NCI-H774 (cell line): ENCODE data around the gene ABCB8.

Experiments used
- DNase-seq: peaks from one replicate; lab custom pipeline; 2025; lab: John Stamatoyannopoulos, UW

ABCB8 gene

DNA sequence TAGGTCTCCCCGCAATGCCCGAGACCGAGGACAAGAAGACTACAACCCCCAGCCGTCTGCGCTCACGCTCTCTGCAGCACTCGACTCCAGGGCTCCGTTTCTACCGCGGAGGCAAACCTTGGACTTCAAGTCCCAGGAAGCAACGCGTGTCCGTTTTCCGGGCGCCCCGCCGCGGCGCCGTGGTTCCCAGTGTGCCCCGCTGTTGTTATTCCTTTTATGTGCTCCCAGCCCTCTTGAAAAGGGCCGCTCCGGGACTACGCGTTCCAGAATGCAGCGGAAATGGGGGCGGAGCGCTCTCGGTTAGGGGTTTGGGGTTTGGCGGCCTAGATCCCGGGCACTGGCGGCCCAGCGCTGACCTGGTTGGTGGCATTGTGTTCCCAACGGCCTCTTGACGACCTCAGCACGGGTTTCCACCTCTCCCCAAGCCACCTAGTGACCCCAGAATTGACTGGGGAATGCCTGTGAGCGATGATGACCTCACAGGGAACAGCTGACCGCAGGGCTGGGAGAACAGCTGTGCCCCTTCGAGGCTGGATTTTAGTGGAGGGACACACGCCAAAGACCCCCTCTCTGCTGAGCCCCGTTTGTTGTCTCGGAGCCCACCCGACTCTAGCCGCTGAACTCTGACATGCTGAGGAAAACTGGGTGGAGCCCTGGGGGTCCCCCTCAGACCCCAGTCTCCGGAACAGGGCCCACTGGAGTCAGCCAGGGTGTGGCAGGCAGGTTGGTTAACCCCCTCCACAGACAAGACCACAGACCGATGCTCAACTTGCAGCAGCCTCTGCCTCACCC, 29.9 kb downstream of the ABCB8 start:
- peak; percentile 99 for DNase-seq

DNA sequence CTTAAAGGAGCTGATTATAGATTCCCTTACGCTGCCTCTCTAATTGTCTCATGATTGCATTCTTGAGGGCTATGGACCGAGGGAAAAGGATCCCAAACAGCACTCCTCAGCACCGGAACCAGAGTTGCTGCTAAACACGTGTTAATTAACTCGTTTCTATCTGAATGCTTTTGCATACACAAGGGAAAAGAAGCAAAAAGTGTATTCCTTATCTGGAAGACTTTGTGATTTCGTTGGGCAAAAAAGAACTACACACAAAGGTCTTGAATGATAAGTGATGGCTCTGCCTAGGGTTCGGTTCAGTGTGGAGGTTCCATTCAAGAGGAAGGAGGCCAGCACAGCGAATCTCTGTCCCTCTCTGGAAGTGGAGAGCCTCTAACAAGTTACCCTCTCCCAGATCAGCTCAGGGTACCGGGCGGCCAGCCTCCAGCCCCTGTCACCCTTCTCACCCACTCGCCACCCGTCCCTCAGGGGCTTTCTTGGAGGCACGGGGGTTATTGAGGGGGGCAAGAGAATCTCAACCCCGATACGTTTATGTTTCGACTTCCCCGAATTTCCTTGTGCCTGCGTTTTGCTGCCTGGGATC, 30.6 kb downstream of the ABCB8 start:
- no peak for DNase-seq

DNA sequence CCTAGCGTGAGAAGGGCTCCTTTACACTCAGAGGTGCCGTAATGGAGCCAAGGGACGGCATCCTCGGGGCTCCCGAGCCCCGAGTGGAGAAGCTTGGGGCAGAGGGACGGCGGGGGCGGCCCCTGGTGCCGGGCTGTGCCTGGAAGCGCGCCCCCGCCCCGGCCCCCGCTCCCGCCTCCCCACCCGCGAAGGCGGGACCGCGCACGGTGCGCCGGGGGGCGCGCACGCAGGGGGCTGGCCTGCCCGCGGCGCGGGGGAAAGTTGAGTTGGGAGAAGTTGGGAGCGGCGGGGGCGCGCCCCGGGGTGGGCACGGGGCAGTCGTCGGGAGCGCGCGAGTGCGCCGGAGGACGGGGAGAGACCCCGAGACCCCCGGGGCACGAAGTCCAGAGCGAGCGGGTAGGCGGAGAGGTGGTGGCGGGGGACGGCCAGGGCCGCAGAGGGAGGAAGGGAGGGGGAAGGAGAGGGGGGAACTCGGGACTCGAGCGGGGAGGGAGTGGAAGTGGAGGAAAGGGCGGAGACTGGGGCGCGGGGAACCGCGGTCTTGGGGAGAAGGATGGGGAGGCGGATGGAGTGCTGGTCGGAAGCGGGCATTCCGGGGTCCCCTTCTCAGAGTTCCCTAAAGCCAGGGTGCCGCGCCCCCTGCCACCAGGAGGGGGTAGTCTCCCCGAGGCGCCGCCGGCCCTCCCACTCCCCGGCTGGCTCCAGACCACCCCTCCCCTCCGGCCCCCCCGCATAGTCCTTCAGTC, 31.3 kb downstream of the ABCB8 start, which contains the start of gene SLC4A2:
Gene SLC4A2 (plus strand): TSS at position 223 of the 746 bp plus-strand sequence. CDS start 2,399 bp downstream, outside the sequence.
- peak; percentile 80 for DNase-seq

DNA sequence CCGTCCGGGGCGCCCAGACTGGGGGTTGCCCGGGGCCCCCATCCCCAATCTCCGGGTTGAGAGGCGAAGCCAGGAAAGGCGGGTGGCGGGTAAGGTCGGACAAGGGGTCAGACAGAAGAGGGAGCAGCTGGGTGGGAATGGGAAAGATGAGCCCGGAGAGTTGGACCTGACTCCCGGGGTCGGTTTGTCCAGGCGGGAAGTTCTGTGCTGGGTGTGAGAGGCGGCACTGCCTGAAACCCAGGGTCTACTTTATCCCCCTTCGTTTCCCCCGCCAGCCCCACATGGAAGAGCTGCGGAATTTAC, 31.8 kb downstream of the ABCB8 start:
- DNase-seq = no peak

DNA sequence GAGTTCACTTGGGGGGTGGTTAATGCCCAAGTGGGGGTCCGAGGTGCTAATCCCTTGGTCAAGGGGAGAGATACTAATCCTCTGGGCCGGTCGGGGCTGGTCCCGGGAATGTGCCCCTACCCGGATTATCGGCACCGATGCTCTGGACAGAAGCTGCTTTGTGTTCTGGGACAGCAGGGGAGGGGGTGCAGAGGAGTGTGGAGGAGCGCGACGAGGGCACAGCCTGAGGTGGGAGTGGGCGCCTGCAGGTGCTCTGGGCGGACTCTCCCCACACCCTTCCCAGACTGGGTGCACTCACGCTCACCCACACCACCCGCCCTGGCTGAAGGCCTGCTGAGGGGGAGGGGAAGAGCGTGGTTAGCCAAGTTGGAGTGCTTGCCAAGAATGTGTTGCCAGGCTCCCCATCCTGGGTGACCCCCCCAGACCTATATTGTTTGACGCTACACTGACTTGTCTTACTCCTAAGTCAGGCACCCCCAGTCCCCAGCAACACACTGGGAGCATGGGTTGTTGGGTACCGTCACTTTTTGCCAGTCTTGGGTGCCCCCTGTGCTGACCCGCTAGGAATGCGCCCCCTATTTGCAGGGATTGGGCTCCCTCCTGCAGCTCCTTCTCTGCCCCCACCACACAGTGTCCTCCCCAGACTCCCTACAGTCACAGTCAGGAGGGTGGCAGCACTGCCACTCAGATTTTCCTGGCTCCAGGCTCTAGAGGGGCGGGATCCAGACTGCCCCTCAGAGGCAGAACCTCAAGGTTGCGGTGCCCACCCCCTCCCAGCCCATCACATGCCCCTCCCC, 32.4 kb downstream of the ABCB8 start:
- no peak for DNase-seq

DNA sequence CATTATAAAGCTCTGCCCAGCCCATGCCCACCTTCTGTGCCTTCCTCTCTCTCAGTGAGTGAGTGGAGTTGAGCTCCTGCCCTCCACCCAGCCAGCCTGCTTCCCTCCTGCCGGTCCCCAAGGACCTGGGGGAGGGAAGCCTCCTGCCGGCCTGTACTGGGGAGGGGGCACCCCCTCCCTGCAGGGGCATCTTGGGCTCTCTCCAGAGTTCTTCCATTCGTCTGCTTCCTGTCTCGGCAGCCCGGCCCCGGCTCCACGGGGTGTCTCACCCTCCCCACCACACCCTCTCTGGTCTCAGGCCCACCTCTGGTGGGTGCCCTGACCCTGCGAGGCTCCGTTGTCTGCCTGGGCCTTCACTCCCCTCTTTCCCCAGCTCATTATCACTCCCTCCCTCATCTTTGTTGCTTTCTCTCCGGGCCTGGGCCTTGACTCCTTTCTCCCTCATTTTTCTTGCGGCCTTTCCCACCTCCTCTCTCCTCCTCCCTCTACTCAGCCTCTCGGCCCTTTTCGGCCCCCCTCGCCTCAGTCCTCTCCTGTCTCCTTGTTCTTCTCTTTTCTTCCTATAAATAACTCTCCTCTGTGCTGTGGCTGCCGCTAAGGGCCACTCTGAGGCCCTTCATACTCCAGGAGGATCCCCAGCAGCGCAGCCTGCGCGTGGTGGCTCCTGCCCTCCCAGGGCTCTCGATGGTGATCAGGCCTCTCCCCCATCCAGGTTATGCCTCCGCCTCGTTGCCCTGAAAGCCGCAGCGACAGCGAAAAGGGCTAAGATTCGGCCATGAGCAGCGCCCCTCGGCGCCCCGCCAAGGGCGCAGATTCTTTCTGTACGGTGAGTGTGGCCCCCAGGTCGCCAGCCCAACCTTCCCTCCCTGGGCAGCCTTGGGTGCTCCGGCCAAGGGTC, 33.2 kb downstream of the ABCB8 start:
- DNase-seq = no peak

DNA sequence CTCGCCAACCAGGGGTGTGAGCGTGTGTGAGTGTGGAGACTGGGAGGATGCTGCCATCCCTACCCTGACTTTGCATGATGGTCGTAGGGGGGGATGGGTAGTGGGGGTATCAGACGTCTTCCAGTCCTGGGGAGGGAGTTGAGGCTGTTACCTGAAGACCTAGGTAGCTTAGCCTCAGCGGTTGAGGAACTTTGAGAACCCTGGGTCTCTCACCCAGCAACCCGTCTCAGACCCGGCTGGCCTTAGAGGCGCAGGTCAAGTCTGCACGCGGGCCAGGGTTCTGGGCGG, 33.8 kb downstream of the ABCB8 start:
- no peak for DNase-seq

DNA sequence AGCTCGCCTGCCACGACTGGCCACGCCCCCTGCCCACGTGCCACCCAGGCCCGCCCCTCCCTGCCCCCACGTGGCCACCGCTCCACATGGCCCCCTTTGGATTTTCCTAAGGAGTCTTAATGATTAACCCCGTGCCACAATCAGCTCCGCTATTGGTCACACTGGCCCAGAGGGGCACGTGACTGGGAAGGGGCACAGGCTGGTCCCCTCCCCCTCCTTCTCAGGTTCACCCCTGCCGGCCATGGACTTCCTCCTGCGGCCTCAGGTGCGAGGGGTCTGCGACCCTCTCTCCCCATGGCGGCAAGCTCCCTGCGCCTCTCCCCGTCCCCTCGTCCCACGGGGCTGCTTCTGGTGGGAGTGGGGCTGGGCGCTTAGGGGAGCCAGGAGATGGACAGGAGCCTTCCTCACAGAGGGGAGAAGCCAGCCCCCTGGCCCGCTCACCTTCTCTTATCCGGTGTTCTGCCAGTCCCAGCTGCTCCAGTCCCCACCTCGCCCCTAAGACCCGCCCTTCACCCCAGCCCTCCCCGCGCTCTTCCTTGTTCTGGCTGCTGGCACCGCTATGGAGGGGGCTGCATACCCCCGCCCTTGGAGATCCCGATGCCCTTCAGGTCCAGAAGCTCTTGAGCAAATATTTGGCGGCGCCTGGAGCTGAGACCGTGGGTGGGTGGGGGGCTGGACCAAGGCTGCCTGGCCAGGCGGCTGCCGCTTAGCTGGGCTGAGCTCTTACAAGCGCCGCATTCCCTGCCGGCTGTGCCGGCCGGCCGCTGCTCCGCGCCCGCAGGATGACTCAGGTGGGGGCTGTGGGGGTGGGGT, 34.4 kb downstream of the ABCB8 start:
- no peak for DNase-seq

DNA sequence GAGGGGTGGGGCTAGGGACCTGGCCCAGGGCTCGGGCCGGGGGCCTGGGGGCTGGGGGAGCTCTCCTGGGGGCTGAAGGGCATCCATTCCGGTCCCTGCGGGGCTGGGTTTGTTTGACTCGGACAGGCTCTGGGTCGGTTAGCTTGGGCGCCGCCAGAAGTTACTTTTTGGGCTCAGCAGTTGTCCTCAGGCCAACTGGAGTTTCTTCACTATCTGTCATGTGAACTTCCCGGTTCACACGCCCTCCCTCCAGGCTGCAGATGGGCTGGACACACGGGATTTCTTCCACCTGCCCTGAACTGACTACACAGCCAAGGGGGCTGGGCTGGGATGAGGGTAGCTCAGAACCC, 34.9 kb downstream of the ABCB8 start:
- DNase-seq = no peak

DNA sequence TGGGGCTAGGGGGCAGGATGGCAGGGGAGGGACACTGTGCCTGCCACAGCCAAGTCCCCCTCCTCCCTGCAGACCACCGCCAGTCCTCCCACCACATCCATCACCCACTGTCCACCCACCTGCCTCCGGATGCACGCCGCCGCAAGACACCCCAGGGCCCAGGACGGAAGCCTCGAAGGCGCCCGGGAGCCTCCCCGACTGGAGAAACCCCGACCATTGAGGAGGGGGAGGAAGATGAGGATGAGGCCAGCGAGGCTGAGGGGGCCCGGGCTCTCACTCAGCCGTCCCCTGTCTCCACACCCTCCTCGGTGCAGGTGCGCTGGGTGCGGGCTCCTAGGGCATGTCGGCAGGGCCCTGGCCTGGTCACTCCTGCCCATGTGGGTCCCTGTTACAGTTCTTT, 36.2 kb downstream of the ABCB8 start:
- no peak for DNase-seq

DNA sequence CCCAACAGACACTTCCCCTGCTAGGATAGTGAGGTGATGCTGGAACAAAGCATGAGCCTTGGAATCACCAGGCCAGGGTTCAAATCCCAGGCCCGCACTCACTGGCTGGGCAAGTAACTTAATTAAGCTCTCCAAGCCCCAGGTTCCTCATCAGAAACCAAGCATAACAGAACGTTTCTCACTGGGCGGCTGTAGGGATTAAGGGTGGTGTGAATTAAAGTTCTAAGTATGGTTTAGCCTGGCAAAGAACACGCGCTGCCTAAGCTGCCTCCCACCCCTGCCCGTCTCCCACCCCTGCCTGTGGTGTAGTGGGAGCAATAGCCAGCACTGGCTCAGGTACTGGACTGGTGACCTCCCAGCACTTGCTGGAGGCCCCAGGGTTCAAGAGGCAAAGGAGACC, 36.7 kb downstream of the ABCB8 start:
- no peak for DNase-seq

DNA sequence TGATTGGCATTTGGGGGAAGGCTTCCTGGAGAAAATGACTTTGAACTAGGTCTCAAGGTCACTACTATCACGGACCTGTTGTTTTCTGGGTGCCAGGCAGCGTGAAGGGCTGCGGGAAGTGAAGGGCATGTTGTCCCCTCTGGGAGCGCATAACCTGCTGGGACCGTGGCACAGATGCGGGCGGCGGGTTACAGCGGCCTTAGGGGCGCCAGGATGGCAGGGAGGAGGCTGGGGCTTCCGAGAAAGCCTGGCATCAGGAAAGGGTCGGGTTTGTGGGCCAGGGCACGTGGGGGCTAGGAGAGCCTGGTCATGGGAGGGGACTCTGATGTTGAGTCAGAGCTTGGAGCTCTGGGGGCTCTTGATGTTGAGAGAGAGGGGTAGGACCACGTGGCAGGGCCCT, 37.3 kb downstream of the ABCB8 start:
- no peak for DNase-seq

DNA sequence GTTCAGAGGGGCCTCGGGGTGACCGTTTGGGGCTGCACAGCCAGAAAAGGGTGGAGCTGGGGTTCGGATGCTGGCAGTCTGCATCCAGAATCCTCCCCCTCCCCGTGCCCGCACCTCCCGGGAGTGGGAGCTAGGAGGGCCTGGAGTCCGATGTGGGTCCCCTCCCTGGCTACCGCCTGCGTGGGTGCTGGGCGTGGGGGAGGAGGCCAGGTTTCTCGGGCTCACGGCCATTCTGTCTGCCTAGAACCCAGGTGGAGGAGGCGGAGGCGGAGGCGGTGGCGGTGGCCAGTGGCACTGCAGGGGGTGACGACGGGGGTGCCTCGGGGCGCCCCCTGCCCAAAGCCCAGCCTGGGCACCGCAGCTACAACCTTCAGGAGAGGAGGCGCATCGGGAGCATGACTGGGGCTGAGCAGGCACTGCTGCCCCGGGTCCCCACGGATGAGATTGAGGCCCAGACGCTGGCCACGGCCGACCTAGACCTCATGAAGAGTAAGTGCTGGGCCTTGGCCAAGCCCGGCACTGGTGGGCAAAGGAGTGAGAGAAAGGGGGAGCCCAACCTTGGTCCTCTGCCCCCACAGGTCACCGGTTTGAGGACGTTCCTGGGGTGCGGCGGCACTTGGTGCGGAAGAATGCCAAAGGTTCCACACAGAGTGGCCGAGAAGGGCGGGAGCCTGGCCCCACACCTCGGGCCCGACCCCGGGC, 38.2 kb downstream of the ABCB8 start:
- DNase-seq = no peak

DNA sequence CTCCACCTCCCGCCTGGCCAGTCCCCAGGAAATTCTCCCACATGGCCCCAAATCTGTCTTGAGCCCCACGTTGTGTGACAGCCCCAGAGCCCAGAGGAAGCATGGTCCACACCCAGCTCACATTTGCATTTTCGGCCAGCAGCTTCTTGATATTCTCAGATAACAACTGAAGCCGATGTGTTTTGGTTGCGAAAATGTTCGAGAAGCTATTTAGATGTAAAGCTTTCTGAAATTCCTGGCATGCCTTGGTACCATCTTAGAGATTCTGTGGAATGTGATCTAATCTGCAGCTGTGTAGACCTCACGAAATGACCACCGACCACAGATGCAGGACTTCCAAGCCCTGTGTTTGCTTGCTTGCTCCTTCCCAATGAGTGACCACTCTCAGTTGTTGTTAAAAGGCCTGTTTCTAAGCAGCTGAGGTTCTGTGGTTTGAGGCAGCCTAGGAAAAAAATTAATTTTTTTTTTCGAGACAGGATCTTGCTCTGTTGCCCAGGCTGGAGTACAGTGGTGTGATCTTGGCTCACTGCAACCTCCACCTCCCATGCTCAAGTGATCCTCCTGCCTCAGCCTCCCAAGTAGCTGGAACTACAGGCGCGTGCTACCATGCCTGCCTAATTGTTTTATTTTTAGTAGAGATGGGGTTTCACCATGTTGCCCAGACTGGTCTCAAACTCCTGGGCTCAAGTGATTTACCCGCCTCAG, 40.0 kb downstream of the ABCB8 start:
- DNase-seq = no peak

DNA sequence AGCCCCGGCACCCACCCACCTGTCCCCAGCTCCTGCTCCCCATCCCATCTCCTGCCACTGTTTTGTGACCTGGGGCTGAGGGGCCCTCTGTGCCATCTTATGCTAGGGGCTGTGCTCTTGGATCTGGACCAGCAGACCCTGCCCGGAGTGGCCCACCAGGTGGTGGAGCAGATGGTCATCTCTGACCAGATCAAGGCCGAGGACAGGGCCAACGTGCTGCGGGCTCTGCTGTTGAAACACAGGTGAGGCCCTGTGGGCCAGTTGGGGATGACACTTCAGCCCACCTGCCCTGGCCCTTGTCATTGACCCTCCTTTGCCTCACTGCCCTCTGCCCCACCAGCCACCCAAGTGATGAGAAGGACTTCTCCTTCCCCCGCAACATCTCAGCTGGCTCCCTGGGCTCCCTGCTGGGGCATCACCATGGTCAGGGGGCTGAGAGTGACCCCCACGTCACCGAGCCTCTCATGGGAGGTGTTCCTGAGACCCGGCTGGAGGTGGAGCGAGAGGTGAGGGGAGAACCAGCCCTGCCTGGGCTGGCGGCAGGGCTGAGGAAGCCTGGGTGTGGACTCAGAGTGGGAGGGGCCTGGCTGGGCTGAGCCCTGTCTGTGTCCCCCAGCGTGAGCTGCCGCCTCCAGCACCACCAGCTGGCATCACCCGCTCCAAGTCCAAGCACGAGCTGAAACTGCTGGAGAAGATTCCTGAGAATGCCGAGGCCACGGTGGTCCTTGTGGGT, 41.8 kb downstream of the ABCB8 start:
- no peak for DNase-seq

DNA sequence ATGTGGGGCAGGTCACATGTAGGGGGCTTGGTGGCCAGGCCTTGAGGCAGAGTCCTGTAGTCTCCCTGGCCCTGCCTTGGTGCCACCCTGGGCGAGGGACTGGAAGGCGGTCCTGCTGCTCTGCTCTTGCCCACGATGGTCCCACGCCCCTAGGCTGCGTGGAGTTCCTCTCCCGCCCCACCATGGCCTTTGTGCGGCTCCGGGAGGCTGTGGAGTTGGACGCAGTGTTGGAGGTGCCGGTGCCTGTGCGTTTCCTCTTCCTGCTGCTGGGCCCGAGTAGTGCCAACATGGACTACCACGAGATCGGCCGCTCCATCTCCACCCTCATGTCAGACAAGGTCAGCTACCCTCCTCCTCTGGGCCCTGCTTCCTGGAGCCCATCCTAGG, 42.3 kb downstream of the ABCB8 start:
- DNase-seq = no peak

DNA sequence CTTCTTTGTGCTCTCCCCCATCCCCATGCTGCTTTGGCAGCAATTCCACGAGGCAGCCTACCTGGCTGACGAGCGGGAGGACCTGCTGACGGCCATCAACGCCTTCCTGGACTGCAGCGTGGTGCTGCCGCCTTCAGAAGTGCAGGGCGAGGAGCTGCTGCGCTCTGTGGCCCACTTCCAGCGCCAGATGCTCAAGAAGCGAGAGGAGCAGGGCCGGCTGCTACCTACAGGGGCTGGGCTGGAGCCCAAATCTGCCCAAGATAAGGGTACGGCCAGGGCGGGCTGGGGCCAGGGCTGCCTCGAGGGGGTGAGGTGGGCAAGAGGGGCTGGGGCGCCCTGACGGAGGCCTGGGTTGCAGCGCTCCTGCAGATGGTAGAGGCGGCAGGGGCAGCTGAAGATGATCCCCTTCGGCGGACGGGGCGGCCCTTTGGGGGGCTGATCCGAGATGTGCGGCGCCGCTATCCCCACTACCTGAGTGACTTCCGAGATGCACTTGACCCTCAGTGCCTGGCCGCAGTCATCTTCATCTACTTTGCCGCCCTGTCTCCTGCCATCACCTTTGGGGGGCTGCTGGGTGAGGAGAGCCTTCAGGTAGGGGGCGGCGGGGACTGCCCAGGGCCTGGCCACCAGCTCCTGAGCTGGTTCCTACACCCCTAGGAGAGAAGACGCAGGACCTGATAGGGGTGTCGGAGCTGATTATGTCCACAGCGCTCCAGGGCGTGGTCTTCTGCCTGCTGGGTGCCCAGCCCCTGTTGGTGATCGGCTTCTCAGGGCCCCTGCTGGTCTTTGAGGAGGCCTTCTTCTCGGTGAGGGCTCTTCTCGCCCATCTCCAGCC, 43.0 kb downstream of the ABCB8 start:
- DNase-seq = no peak

DNA sequence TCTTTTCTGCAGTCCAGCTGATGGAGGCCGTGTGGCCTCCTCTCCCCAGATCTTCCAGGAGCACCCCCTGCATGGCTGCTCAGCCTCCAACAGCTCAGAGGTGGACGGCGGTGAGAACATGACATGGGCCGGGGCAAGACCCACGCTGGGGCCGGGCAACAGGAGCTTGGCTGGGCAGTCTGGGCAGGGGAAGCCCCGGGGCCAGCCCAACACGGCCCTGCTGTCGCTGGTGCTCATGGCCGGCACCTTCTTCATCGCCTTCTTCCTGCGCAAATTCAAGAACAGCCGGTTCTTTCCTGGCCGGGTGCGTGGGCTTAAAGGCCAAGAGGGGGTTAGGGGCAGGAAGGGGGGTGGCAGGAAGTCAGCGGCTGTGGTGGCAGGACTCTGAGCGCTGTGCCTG, 45.7 kb downstream of the ABCB8 start:
- no peak for DNase-seq
